ENCODE data around the gene ART4. TPM values are rescaled to one million over a fixed set of nuclear protein-coding genes. Genes with fewer than 3 reads are reported as not detected.

ART4 gene
- polyA plus RNA-seq (ENCODE audit: insufficient read depth in 1 of 5, insufficient read length in 5 of 5, low replicate concordance in 1 of 5), result under 1 TPM; 0.14 to 0.89 (median 0.28) TPM
- long read RNA-seq, donor 1, result 0 reads
- long read RNA-seq, donor 2, result 0 reads
- long read RNA-seq, donor 3, result 0 reads
- long read RNA-seq, donor 4, result 0 reads
- long read RNA-seq, donor 5, full-length matches to known transcripts, result 2 of 2 reads
- long read RNA-seq, donor 5, partial matches to known transcripts, result 0 of 2 reads
- long read RNA-seq, donor 5, other reads (novel, unspliced or antisense), result 0 of 2 reads
- long read RNA-seq, donor 6, result 0 reads
- long read RNA-seq, donor 7, result 0 reads
- long read RNA-seq, donor 8, result 0 reads

- no peak for DNase-seq
Observed at GRCh38 chr12:14843425-14843887, at the start of gene ART4. Gene ART4 (minus strand): TSS chr12:14843526. CDS start chr12:14843113, 413 bp downstream.

GRCh38 chr12:14892726-14893505 lies 49.6 kb upstream of the ART4 start:
- DNase-seq, result no peak

- DNase-seq, result no peak
Observed at GRCh38 chr12:14890701-14891100, 47.4 kb upstream of the ART4 start.

- DNase-seq, result peak in 1 of 2 donors; percentile 8
Observed at GRCh38 chr12:14886271-14886670, 42.9 kb upstream of the ART4 start.

- DNase-seq, result peak in 1 of 2 donors; percentile 33
Observed at GRCh38 chr12:14885718-14886221, 42.4 kb upstream of the ART4 start, which contains the start of gene MGP. Gene MGP (minus strand): TSS chr12:14885854. CDS start chr12:14885791, 63 bp downstream.

- peak in 1 of 2 donors; percentile 65 for DNase-seq
Observed at GRCh38 chr12:14884458-14884878, 41.1 kb upstream of the ART4 start.

GRCh38 chr12:14883686-14884085 lies 40.4 kb upstream of the ART4 start:
- DNase-seq, result peak; percentile 79 to 82

GRCh38 chr12:14880890-14881453 lies 37.6 kb upstream of the ART4 start:
- no peak for DNase-seq

GRCh38 chr12:14879222-14879933 lies 36.1 kb upstream of the ART4 start:
- no peak for DNase-seq

- DNase-seq, result no peak
Observed at GRCh38 chr12:14878488-14878887, 35.2 kb upstream of the ART4 start.

GRCh38 chr12:14876833-14877232 lies 33.5 kb upstream of the ART4 start:
- DNase-seq, result no peak

- no peak for DNase-seq
Observed at GRCh38 chr12:14874882-14875281, 31.6 kb upstream of the ART4 start.

- DNase-seq, result no peak
Observed at GRCh38 chr12:14873440-14874185, 30.3 kb upstream of the ART4 start.

GRCh38 chr12:14871886-14872285 lies 28.6 kb upstream of the ART4 start:
- no peak for DNase-seq

GRCh38 chr12:14871247-14871646 lies 27.9 kb upstream of the ART4 start:
- no peak for DNase-seq

- no peak for DNase-seq
Observed at GRCh38 chr12:14868916-14869506, 25.7 kb upstream of the ART4 start.

GRCh38 chr12:14860490-14860889 lies 17.2 kb upstream of the ART4 start:
- DNase-seq, result no peak

- no peak for DNase-seq
Observed at GRCh38 chr12:14858513-14858912, 15.2 kb upstream of the ART4 start.

GRCh38 chr12:14854586-14855183 lies 11.4 kb upstream of the ART4 start:
- DNase-seq, result no peak

- peak in 1 of 2 donors; percentile 54 for DNase-seq
Observed at GRCh38 chr12:14853961-14854360, 10.6 kb upstream of the ART4 start.
